Liver (tissue), 3 donors: ENCODE data around the gene RARRES1.

Experiments used
- CTCF ChIP-seq: fragments of 150-350 bp; IDR thresholded peaks from 2 replicates; pipeline ENCODE4 v1.5.1; 2017; ENCODE audit warnings: improper control_type of control experiment, low read depth, low read length; ENCODE audit not compliant: missing input control
- JUND ChIP-seq, 2 donors: IDR thresholded peaks; 2 replicates each; pipeline ENCODE4 v1.6.1; 2016; ENCODE audit warnings: antibody characterized with exemption in 2 of 2
- MAX ChIP-seq: IDR thresholded peaks from 2 replicates; pipeline ENCODE4 v1.6.1; 2016; ENCODE audit warnings: antibody characterized with exemption
- RAD21 ChIP-seq, 2 donors: IDR thresholded peaks; 2 replicates each; pipeline ENCODE4 v1.6.1; 2016; ENCODE audit warnings: antibody characterized with exemption in 2 of 2, mild to moderate bottlenecking in 2 of 2
- REST ChIP-seq: IDR thresholded peaks from 2 replicates; pipeline ENCODE4 v1.6.1; 2016; ENCODE audit warnings: antibody characterized with exemption, mild to moderate bottlenecking
- RXRA ChIP-seq, 2 donors: IDR thresholded peaks; 2 replicates each; pipeline ENCODE4 v1.6.1; 2017 to 2018; ENCODE audit warnings: antibody characterized with exemption in 2 of 2, mild to moderate bottlenecking in 1 of 2
- SP1 ChIP-seq: IDR thresholded peaks from 2 replicates; pipeline ENCODE4 v1.6.1; 2018; ENCODE audit warnings: antibody characterized with exemption, mild to moderate bottlenecking
- TAF1 ChIP-seq: conservative IDR thresholded peaks from 2 replicates; pipeline ENCODE4 v1.6.1; 2016; ENCODE audit warnings: antibody characterized with exemption, mild to moderate bottlenecking
- YY1 ChIP-seq: IDR thresholded peaks from 2 replicates; pipeline ENCODE4 v1.6.1; 2016; ENCODE audit warnings: antibody characterized with exemption, mild to moderate bottlenecking
- donor health status: healthy.
- donor health status: healthy.

GRCh38 chr3:158763421-158763820 is 31.2 kb upstream of the RARRES1 start:
- TF ChIP-seq CTCF (no peak), YY1 (no peak), TAF1 (no peak), SP1 (no peak), REST (no peak), RAD21 (IDR thresholded peaks at IDR 0.05) (no peak), JUND (IDR thresholded peaks at IDR 0.05) (no peak), RXRA (IDR thresholded peaks at IDR 0.05) (no peak), MAX (no peak)
